Raji (cell line): ENCODE results near the gene PLEK.

ENCODE experiments used
- POLR2A ChIP-seq: IDR thresholded peaks from 2 replicates; pipeline ENCODE4 v1.6.1; 2011; ENCODE audit warnings: low read depth, low read length, control low read depth; ENCODE audit not compliant: insufficient read depth

Gene PLEK

GRCh38 chr2:68368654-68369336 is 3.7 kb downstream of the PLEK start:
- no peak for TF ChIP-seq POLR2A

DNA sequence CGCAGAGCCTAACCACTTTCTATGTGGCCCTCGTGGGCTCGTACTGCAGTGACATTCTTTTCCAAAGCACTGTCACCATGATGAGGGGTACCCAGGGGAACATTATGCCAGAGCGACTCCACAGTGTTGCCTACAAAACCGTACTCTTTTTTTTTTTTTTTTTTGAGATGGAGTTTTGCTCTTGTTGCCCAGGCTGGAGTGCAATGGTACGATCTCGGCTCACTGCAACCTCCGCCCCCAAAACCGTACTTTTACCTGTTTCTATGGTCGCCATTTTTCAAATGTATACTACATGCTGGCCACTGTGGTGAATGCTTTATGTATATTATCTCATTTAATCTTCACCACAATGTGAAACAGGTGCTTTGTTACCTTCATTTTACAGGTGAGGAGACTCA is 4.3 kb downstream of the PLEK start:
- TF ChIP-seq POLR2A: no peak

DNA sequence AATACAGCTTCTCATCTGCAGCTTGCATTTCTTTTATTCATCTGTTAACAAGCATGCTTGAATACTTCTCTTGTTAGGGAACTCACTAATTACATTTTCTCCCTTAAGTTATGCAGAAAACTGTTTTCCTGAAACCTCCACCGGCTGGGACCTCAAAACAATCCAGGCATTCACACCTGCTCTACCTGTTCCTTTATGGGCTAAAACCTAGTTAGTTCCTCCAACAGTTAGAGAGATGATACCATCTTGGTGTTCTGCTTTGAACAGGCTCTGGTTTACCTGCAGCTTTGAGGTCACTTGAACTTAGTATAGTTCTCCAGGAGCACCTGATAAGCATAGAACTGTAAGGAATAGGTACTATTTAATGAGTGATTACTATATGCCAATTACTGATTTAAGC is 6.1 kb downstream of the PLEK start:
- no peak for TF ChIP-seq POLR2A

- no peak for TF ChIP-seq POLR2A
Observed at GRCh38 chr2:68371581-68371980, 6.5 kb downstream of the PLEK start.

DNA sequence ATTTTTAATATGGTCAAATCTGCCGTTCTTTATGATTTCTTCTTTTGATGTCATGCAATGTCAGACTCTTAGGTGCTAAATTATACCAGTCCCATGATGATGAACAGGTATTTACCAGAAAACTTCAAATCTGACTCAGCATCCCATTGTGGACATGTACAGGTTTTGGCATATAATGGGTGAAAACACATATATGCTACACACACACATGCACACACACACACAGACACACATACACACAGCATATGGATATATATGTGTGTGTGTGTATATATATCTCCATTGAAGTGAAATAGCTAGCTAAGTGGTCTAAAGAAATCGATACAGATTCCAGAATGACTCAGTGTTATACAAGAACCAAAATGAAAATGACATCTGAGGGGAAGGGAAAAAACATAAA is 7.4 kb downstream of the PLEK start:
- no peak for TF ChIP-seq POLR2A

DNA sequence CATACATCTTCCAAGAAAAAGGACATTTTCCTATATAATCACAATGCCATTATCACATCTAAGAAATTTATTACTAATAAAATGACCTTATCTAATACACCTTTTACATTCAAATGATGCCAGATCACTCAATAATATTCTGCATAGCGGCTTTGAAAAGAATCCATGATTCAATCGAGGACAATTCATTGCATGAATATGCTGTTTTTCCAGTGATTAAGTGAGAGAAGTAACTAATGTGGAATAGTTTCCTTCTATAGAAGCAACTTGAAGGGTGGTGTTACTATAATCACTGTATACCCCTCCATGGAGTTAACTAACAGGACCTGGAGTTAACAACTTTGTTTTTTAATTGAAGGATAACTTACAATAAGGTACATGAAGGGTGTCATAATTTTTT is 9.1 kb downstream of the PLEK start:
- TF ChIP-seq POLR2A: no peak

DNA sequence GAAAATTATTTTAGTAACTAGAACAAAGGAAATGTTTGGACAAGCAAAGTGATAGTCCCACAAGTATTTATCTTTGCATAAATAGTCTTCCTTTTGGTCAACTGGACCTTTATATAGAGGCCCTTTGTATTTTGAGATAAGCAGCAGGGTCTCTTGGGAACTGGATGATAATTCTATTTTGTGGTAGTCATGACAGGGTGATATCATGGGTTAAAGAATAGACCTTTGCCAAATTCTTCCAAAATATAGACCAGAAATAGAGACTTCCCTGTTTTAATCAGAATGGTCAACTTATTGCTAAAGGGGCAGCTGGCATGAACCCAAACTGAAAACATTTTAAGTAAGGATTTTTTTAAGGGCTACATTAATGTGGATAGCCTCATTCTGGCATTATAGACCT is 10.5 kb downstream of the PLEK start:
- TF ChIP-seq POLR2A: no peak

- no peak for TF ChIP-seq POLR2A
Observed at GRCh38 chr2:68377137-68377780, 12.2 kb downstream of the PLEK start.

DNA sequence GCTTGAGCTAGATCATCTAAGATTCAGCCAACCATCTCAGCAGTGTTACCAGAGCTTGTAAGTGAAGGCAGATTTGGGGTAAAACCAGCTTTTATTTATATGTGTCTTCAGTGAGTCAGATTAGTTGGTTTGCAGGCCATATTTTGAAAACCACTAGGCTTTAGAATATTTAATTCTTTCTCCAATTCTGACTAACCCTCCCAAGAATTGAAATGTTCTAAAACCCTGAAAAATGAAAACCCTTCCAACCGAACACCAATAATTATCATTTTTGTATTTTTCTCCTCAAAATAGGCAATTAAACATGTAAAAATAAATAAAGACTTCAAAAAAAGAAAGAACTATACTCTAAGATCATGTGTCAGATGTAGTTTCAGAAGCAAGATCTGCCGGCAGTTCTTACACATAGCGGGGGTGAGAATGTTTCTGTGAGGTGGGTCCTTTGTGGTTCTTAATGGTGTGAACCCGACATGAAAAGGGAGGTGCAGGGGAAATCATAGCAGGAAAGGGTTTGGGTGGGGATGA is 14.2 kb downstream of the PLEK start:
- no peak for TF ChIP-seq POLR2A

- TF ChIP-seq POLR2A: no peak
Observed at GRCh38 chr2:68383778-68384177, 18.7 kb downstream of the PLEK start.

DNA sequence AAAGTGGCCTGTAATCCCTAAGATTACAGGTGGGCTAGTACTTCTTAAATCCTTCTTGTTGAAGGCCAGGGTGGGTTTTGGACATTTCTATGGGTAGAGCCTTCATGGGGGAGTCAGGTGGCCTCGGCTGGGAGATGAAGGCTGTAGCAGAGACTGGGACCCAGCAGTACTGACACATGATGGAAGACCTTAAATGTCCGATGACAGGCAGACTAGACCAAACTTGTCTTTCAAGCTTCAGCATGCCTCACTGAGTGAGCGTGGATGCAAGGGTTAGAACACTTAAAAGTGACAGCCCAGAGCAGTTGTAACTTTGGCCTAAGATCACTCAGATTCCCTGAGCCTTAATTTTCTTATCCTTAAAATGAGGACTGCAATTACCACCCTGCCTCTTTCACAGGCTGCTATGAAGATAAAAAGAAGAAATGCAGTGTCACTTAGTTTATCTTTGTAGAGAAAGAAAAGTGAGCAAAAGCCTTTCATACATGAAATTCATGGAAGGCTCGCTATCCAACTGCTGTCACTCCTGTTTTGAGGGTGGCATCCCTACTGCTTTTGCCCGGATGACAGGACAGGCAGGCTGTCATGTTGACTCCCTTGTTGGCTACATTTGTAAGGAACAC is 19.5 kb downstream of the PLEK start:
- no peak for TF ChIP-seq POLR2A

- 0 out of 2 replicates have a peak, but pooled peaks have one; percentile 27 for TF ChIP-seq POLR2A
Observed at GRCh38 chr2:68385220-68385906, 20.3 kb downstream of the PLEK start.

GRCh38 chr2:68385907-68386287 is 20.8 kb downstream of the PLEK start:
- TF ChIP-seq POLR2A: no peak

DNA sequence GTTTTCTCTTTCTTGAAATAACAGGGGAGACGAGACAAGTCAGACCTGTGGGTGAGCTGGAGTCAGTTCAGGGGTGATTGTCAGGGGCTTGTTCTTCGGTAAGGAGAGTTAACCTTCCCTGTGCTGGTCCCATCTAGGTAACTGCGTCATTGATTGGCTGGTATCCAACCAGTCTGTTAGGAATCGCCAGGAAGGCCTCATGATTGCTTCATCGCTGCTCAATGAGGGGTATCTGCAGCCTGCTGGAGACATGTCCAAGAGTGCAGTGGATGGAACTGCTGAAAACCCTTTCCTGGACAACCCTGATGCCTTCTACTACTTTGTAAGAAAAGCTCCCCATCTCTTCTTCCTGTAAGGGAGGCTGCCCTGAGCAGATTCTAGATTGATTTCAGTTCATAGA is 21.3 kb downstream of the PLEK start:
- no peak for TF ChIP-seq POLR2A

GRCh38 chr2:68387408-68388350 is 22.6 kb downstream of the PLEK start:
- TF ChIP-seq POLR2A: no peak

DNA sequence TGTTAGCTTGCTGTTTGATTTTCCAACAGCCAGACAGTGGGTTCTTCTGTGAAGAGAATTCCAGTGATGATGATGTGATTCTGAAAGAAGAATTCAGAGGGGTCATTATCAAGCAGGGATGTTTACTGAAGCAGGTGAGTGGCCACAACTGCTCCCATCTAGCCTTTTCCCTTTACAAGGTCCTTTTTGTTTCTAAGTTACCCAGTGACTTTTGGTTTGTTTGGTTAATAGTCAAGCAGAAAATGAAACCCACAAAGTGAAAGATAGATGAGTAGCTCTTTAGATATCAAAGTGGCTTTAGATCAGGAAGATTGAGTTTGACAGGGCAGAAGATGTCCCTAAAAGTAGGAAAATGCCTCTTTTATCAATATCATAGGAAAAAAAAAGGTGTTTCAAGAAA is 23.3 kb downstream of the PLEK start:
- no peak for TF ChIP-seq POLR2A
